Osteoblast (primary cell): Measurements from ENCODE around the gene BAIAP2L1. TPM values are rescaled to one million over a fixed set of nuclear protein-coding genes. Genes with fewer than 3 reads are reported as not detected.

Experiments
- DNase-seq: peaks from one replicate; pipeline ENCODE4 v3.0.0; 2011; ENCODE audit warnings: low spot score, mixed read lengths; ENCODE audit not compliant: insufficient read length; ENCODE audit errors: missing footprints
- H2AFZ ChIP-seq: 2 replicates; pipeline ENCODE4 v1.6.0; 2011; ENCODE audit warnings: mild to moderate bottlenecking, low read length
- H3K27ac ChIP-seq: 2 replicates; pipeline ENCODE4 v1.5.1; 2011; ENCODE audit warnings: mild to moderate bottlenecking, low read depth, low read length, moderate library complexity
- H3K27me3 ChIP-seq: 2 replicates; pipeline ENCODE4 v1.6.0; 2012; ENCODE audit warnings: mild to moderate bottlenecking, control low read depth, inconsistent platforms, low read length, moderate library complexity; ENCODE audit not compliant: insufficient read depth
- H3K36me3 ChIP-seq: 2 replicates; pipeline ENCODE4 v1.5.1; 2011; ENCODE audit warnings: mild to moderate bottlenecking, low read length, control low read depth, moderate library complexity; ENCODE audit not compliant: insufficient read depth
- H3K4me1 ChIP-seq: 2 replicates; pipeline ENCODE4 v1.5.1; 2011; ENCODE audit warnings: mild to moderate bottlenecking, low read length, control low read depth, moderate library complexity; ENCODE audit not compliant: insufficient read depth
- H3K4me2 ChIP-seq: 2 replicates; pipeline ENCODE4 v1.6.0; 2011; ENCODE audit warnings: mild to moderate bottlenecking, low read length; ENCODE audit not compliant: insufficient read depth
- H3K4me3 ChIP-seq: fragments of 200-600 bp; sonication (generic); 3 replicates; pipeline ENCODE4 v1.5.1; 2012; ENCODE audit warnings: mild to moderate bottlenecking, low read length, inconsistent platforms; ENCODE audit not compliant: insufficient read depth
- H3K79me2 ChIP-seq: 2 replicates; pipeline ENCODE4 v1.6.0; 2012; ENCODE audit warnings: mild to moderate bottlenecking, low read length, control low read depth, inconsistent platforms; ENCODE audit not compliant: insufficient read depth
- H3K9me3 ChIP-seq: 2 replicates; pipeline ENCODE4 v1.5.1; 2011; ENCODE audit warnings: low read depth, low read length, control low read depth
- H4K20me1 ChIP-seq: 2 replicates; pipeline ENCODE4 v1.6.0; 2012; ENCODE audit warnings: mild to moderate bottlenecking, low read length, control low read depth; ENCODE audit not compliant: insufficient read depth
- total RNA-seq: library from RNA; depleted of rRNA; stranded (reverse); fragments of >200 nt; gene quantifications from 2 replicates; pipeline ENCODE4 v1.2.3, GENCODE V29; 2012
- TF ChIP-seq, protein P1 (sequence below): IDR thresholded peaks from 2 replicates; pipeline ENCODE4 v1.5.1; 2011; ENCODE audit warnings: mild to moderate bottlenecking, low read depth, low read length, moderate library complexity; ENCODE audit errors: extremely low read depth

BAIAP2L1 gene
- total RNA-seq, 1 donor, result 10.5 TPM

DNA sequence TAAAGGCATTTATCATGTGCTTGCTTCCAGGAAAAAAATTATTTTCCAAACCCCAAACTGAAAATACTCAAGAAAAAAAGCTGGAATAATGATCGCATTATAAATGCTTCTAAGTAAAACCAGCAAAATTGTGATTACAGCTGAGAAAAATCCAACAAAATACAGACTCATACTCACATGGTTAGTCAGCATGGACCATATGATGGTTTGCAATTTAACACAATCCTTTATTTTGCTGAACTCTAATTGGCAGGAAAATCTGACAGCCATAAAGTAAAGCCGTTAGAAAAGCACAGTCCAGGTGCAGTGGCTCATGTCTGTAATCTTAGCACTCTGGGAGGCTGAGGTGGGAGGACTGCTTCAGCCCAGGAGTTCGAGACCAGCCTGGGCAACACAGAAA, 59.8 kb downstream of the BAIAP2L1 start:
- peak overlapping the region; percentile 62 for H3K27ac ChIP-seq

DNA sequence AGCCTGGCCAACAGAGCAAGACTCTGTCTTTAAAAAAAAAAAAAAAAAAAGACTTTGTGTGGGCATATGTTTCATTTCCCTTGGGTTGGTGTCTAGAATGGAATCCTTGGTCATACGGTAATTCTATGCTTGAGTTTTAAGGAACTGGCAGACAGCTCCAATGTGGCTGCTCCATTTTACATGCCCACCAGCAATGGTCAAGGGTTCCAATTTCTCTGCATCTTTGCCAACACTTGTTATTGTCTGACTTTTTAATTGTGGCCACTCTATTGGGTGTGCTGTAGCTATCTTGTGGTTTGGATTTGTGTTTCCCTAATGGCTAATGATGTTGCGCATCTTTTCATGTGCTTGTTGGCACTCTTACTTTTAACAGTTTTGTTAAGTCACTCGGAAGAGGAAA, 61.8 kb downstream of the BAIAP2L1 start:
- Histone ChIP-seq H3K4me3 (no peak overlapping the region), H2AFZ (no peak overlapping the region), H3K79me2 (no peaks in the 10 kb centered on the region), H3K27me3 (no peaks in the 10 kb centered on the region), H4K20me1 (no peaks in the 10 kb centered on the region), H3K36me3 (no peaks in the 10 kb centered on the region), H3K4me2 (no peak overlapping the region), H3K27ac (no peak overlapping the region), H3K4me1 (peaks cover 12% of the 10 kb centered on the region), H3K9me3 (no peaks in the 10 kb centered on the region)
- DNase-seq, result no peak
- TF ChIP-seq, protein P1, sequence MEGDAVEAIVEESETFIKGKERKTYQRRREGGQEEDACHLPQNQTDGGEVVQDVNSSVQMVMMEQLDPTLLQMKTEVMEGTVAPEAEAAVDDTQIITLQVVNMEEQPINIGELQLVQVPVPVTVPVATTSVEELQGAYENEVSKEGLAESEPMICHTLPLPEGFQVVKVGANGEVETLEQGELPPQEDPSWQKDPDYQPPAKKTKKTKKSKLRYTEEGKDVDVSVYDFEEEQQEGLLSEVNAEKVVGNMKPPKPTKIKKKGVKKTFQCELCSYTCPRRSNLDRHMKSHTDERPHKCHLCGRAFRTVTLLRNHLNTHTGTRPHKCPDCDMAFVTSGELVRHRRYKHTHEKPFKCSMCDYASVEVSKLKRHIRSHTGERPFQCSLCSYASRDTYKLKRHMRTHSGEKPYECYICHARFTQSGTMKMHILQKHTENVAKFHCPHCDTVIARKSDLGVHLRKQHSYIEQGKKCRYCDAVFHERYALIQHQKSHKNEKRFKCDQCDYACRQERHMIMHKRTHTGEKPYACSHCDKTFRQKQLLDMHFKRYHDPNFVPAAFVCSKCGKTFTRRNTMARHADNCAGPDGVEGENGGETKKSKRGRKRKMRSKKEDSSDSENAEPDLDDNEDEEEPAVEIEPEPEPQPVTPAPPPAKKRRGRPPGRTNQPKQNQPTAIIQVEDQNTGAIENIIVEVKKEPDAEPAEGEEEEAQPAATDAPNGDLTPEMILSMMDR, result no peak

More for the DNA sequence above, 59.8 kb downstream of the BAIAP2L1 start:
- peak; percentile 86 for DNase-seq
- TF ChIP-seq, protein P1, result no peak
- H3K4me2 ChIP-seq, result peak overlapping the region; percentile 40
- peaks cover 12% of the 10 kb centered on the region for H3K4me1 ChIP-seq
- H3K27me3 ChIP-seq, result no peaks in the 10 kb centered on the region
- no peaks in the 10 kb centered on the region for H3K36me3 ChIP-seq
- H3K79me2 ChIP-seq, result no peaks in the 10 kb centered on the region
- no peaks in the 10 kb centered on the region for H3K9me3 ChIP-seq
- no peaks in the 10 kb centered on the region for H4K20me1 ChIP-seq
- no peak overlapping the region for H3K4me3 ChIP-seq
- H2AFZ ChIP-seq, result peak overlapping the region; percentile 25

GRCh38 chr7:98338441-98338840, 62.4 kb downstream of the BAIAP2L1 start:
- TF ChIP-seq, protein P1, result no peak
- Histone ChIP-seq H3K79me2 (no peaks in the 10 kb centered on the region), H3K36me3 (no peaks in the 10 kb centered on the region), H3K4me3 (no peak overlapping the region), H2AFZ (no peak overlapping the region), H4K20me1 (no peaks in the 10 kb centered on the region), H3K4me2 (no peak overlapping the region), H3K27ac (no peak overlapping the region), H3K4me1 (peaks cover 15% of the 10 kb centered on the region), H3K9me3 (no peaks in the 10 kb centered on the region), H3K27me3 (no peaks in the 10 kb centered on the region)
- DNase-seq, result no peak

- H4K20me1 ChIP-seq, result no peaks in the 10 kb centered on the region
- no peaks in the 10 kb centered on the region for H3K36me3 ChIP-seq
- DNase-seq, result no peak
- H3K27ac ChIP-seq, result no peak overlapping the region
- no peaks in the 10 kb centered on the region for H3K27me3 ChIP-seq
- TF ChIP-seq, protein P1, result no peak
- peaks cover 5% of the 10 kb centered on the region for H3K4me1 ChIP-seq
- H3K9me3 ChIP-seq, result no peaks in the 10 kb centered on the region
- no peak overlapping the region for H3K4me2 ChIP-seq
- no peak overlapping the region for H3K4me3 ChIP-seq
- H2AFZ ChIP-seq, result no peak overlapping the region
- no peaks in the 10 kb centered on the region for H3K79me2 ChIP-seq
Measured at GRCh38 chr7:98335411-98335977, 65.4 kb downstream of the BAIAP2L1 start.
